ENCODE data around the gene TEX47.

TEX47 gene

GRCh38 chr7:88795553-88795952 is at the start of gene TEX47:
Gene TEX47, minus strand, starts transcription at chr7:88795737. Its CDS starts 795 bp downstream, at chr7:88794942.
- no peak for TF ChIP-seq GATA3 (IDR thresholded peaks at IDR 0.05; ENCODE audit: low read depth, low read length)

- TF ChIP-seq GATA2 (IDR thresholded peaks at IDR 0.05; ENCODE audit: low read depth, low read length) (no peak), GATA3 (IDR thresholded peaks at IDR 0.05; ENCODE audit: low read depth, low read length) (no peak)
Observed at GRCh38 chr7:88845091-88845490, 49.6 kb upstream of the TEX47 start.

GRCh38 chr7:88842201-88842600 is 46.7 kb upstream of the TEX47 start:
- no peak for TF ChIP-seq GATA3 (IDR thresholded peaks at IDR 0.05; ENCODE audit: low read depth, low read length)
- TF ChIP-seq GATA2 (IDR thresholded peaks at IDR 0.05; ENCODE audit: low read depth, low read length): peak; percentile 46; the same call in 1 of the 2 replicates

GRCh38 chr7:88835147-88835728 is 39.7 kb upstream of the TEX47 start:
- TF ChIP-seq GATA3 (IDR thresholded peaks at IDR 0.05; ENCODE audit: low read depth, low read length) (no peak), GATA2 (IDR thresholded peaks at IDR 0.05; ENCODE audit: low read depth, low read length) (no peak)

GRCh38 chr7:88826222-88826621 is 30.7 kb upstream of the TEX47 start:
- TF ChIP-seq GATA2 (IDR thresholded peaks at IDR 0.05; ENCODE audit: low read depth, low read length): no peak
- no peak for TF ChIP-seq GATA3 (IDR thresholded peaks at IDR 0.05; ENCODE audit: low read depth, low read length)

GRCh38 chr7:88818552-88818951 is 23.0 kb upstream of the TEX47 start:
- no peak for TF ChIP-seq GATA3 (IDR thresholded peaks at IDR 0.05; ENCODE audit: low read depth, low read length)
- no peak for TF ChIP-seq GATA2 (IDR thresholded peaks at IDR 0.05; ENCODE audit: low read depth, low read length)

GRCh38 chr7:88806280-88807037 is 10.9 kb upstream of the TEX47 start:
- no peak for TF ChIP-seq GATA3 (IDR thresholded peaks at IDR 0.05; ENCODE audit: low read depth, low read length)
- no peak for TF ChIP-seq GATA2 (IDR thresholded peaks at IDR 0.05; ENCODE audit: low read depth, low read length)

- TF ChIP-seq GATA2 (IDR thresholded peaks at IDR 0.05; ENCODE audit: low read depth, low read length) (no peak), GATA3 (IDR thresholded peaks at IDR 0.05; ENCODE audit: low read depth, low read length) (no peak)
Observed at GRCh38 chr7:88801046-88801445, 5.5 kb upstream of the TEX47 start.

- no peak for TF ChIP-seq GATA3 (IDR thresholded peaks at IDR 0.05; ENCODE audit: low read depth, low read length)
- no peak for TF ChIP-seq GATA2 (IDR thresholded peaks at IDR 0.05; ENCODE audit: low read depth, low read length)
Observed at GRCh38 chr7:88792361-88792760, 3.2 kb downstream of the TEX47 start.

- no peak for TF ChIP-seq GATA2 (IDR thresholded peaks at IDR 0.05; ENCODE audit: low read depth, low read length)
- no peak for TF ChIP-seq GATA3 (IDR thresholded peaks at IDR 0.05; ENCODE audit: low read depth, low read length)
Observed at GRCh38 chr7:88791891-88792290, 3.6 kb downstream of the TEX47 start.

- TF ChIP-seq GATA3 (IDR thresholded peaks at IDR 0.05; ENCODE audit: low read depth, low read length) (no peak), GATA2 (IDR thresholded peaks at IDR 0.05; ENCODE audit: low read depth, low read length) (no peak)
Observed at GRCh38 chr7:88789480-88790064, 6.0 kb downstream of the TEX47 start.

GRCh38 chr7:88787777-88788176 is 7.8 kb downstream of the TEX47 start:
- no peak for TF ChIP-seq GATA3 (IDR thresholded peaks at IDR 0.05; ENCODE audit: low read depth, low read length)
- no peak for TF ChIP-seq GATA2 (IDR thresholded peaks at IDR 0.05; ENCODE audit: low read depth, low read length)

- no peak for TF ChIP-seq GATA3 (IDR thresholded peaks at IDR 0.05; ENCODE audit: low read depth, low read length)
- TF ChIP-seq GATA2 (IDR thresholded peaks at IDR 0.05; ENCODE audit: low read depth, low read length): no peak
Observed at GRCh38 chr7:88775838-88776237, 19.7 kb downstream of the TEX47 start.

GRCh38 chr7:88772776-88773175 is 22.8 kb downstream of the TEX47 start:
- TF ChIP-seq GATA2 (IDR thresholded peaks at IDR 0.05; ENCODE audit: low read depth, low read length): no peak
- TF ChIP-seq GATA3 (IDR thresholded peaks at IDR 0.05; ENCODE audit: low read depth, low read length): no peak

GRCh38 chr7:88771417-88771816 is 24.1 kb downstream of the TEX47 start:
- TF ChIP-seq GATA2 (IDR thresholded peaks at IDR 0.05; ENCODE audit: low read depth, low read length): no peak
- no peak for TF ChIP-seq GATA3 (IDR thresholded peaks at IDR 0.05; ENCODE audit: low read depth, low read length)

All from SH-SY5Y (cell line).